ENCODE results near the gene TUBA4B.

DNA sequence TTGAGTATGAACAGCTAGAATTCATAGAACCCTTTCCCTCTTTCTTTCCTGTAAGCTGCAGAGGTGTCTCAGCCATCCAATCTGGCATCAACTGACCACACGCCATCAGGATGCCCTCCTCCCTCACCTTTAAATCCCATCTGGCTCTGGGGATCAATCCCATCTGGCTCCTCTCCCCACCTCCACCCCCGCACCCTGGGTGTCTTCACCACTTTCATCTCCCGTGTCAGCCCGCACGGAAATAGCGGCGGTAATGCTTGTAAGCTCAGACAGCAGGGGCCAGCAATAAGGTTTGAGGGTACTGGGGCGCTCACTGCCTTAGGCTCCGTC, 508 bp upstream of the TUBA4B start:
- TF ChIP-seq, protein P1, sequence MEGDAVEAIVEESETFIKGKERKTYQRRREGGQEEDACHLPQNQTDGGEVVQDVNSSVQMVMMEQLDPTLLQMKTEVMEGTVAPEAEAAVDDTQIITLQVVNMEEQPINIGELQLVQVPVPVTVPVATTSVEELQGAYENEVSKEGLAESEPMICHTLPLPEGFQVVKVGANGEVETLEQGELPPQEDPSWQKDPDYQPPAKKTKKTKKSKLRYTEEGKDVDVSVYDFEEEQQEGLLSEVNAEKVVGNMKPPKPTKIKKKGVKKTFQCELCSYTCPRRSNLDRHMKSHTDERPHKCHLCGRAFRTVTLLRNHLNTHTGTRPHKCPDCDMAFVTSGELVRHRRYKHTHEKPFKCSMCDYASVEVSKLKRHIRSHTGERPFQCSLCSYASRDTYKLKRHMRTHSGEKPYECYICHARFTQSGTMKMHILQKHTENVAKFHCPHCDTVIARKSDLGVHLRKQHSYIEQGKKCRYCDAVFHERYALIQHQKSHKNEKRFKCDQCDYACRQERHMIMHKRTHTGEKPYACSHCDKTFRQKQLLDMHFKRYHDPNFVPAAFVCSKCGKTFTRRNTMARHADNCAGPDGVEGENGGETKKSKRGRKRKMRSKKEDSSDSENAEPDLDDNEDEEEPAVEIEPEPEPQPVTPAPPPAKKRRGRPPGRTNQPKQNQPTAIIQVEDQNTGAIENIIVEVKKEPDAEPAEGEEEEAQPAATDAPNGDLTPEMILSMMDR (IDR thresholded peaks at IDR 0.05): no peak
- no peak for TF ChIP-seq POLR2A (IDR thresholded peaks at IDR 0.05)
- no peak for TF ChIP-seq POLR2AphosphoS5 (IDR thresholded peaks at IDR 0.05)

Measured in prostate gland (tissue), 2 donors.